Glutamatergic neuron (in vitro differentiated cells): ENCODE data around the gene ARPP19. TPM values are rescaled to one million over a fixed set of nuclear protein-coding genes. Genes with fewer than 3 reads are reported as not detected.

Experiments
- DNase-seq: peaks from one replicate; pipeline ENCODE4 v3.0.0; 2022
- H3K27ac Mint-ChIP-seq: one replicate; pipeline ENCODE4 v1.8.0; 2020; ENCODE audit warnings: mild to moderate bottlenecking, mixed read lengths, inconsistent platforms; ENCODE audit not compliant: unreplicated experiment
- H3K27me3 Mint-ChIP-seq: one replicate; pipeline ENCODE4 v1.8.0; 2020; ENCODE audit warnings: mild to moderate bottlenecking, moderate library complexity, mixed read lengths, inconsistent platforms; ENCODE audit not compliant: unreplicated experiment
- H3K36me3 Mint-ChIP-seq: one replicate; pipeline ENCODE4 v1.8.0; 2020; ENCODE audit warnings: mild to moderate bottlenecking, mixed read lengths, inconsistent platforms; ENCODE audit not compliant: unreplicated experiment
- H3K4me1 Mint-ChIP-seq: one replicate; pipeline ENCODE4 v1.8.0; 2020; ENCODE audit warnings: mild to moderate bottlenecking, low read depth, mixed read lengths, inconsistent platforms; ENCODE audit not compliant: unreplicated experiment
- H3K4me3 Mint-ChIP-seq: one replicate; pipeline ENCODE4 v1.8.0; 2020; ENCODE audit warnings: mild to moderate bottlenecking, mixed read lengths, inconsistent platforms; ENCODE audit not compliant: unreplicated experiment
- H3K9me3 Mint-ChIP-seq: one replicate; pipeline ENCODE4 v1.8.0; 2020; ENCODE audit warnings: mild to moderate bottlenecking, moderate library complexity, mixed read lengths, inconsistent platforms; ENCODE audit not compliant: unreplicated experiment
- total RNA-seq: library from RNA; stranded (reverse); fragmentation: NEBNext Ultra II Directional; extraction: Animal tissue kit (Norgen Biotek cat#: 25700); gene quantifications from one replicate; pipeline ENCODE4 v1.2.1, GENCODE V29; 2021; ENCODE audit not compliant: unreplicated experiment
- TF ChIP-seq, protein P1 (sequence below): fragments of 200-600 bp; sonication (generic); IDR thresholded peaks from one replicate; pipeline ENCODE4 v1.5.0; 2021; ENCODE audit not compliant: partially characterized antibody, unreplicated experiment

Gene ARPP19
- total RNA-seq, 1 donor from 2014 or later: 219 TPM

GRCh38 chr15:52527911-52528563, 40.8 kb downstream of the ARPP19 start:
- Mint-ChIP-seq H3K27ac (peak overlapping the region; percentile 93), H3K4me3 (peak overlapping the region; percentile 96), H3K9me3 (peaks cover 15% of the 10 kb centered on the region), H3K4me1 (peaks cover 12% of the 10 kb centered on the region), H3K27me3 (peaks cover 9% of the 10 kb centered on the region), H3K36me3 (no peaks in the 10 kb centered on the region)
- no peak for DNase-seq
- TF ChIP-seq, protein P1, sequence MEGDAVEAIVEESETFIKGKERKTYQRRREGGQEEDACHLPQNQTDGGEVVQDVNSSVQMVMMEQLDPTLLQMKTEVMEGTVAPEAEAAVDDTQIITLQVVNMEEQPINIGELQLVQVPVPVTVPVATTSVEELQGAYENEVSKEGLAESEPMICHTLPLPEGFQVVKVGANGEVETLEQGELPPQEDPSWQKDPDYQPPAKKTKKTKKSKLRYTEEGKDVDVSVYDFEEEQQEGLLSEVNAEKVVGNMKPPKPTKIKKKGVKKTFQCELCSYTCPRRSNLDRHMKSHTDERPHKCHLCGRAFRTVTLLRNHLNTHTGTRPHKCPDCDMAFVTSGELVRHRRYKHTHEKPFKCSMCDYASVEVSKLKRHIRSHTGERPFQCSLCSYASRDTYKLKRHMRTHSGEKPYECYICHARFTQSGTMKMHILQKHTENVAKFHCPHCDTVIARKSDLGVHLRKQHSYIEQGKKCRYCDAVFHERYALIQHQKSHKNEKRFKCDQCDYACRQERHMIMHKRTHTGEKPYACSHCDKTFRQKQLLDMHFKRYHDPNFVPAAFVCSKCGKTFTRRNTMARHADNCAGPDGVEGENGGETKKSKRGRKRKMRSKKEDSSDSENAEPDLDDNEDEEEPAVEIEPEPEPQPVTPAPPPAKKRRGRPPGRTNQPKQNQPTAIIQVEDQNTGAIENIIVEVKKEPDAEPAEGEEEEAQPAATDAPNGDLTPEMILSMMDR: no peak

DNA sequence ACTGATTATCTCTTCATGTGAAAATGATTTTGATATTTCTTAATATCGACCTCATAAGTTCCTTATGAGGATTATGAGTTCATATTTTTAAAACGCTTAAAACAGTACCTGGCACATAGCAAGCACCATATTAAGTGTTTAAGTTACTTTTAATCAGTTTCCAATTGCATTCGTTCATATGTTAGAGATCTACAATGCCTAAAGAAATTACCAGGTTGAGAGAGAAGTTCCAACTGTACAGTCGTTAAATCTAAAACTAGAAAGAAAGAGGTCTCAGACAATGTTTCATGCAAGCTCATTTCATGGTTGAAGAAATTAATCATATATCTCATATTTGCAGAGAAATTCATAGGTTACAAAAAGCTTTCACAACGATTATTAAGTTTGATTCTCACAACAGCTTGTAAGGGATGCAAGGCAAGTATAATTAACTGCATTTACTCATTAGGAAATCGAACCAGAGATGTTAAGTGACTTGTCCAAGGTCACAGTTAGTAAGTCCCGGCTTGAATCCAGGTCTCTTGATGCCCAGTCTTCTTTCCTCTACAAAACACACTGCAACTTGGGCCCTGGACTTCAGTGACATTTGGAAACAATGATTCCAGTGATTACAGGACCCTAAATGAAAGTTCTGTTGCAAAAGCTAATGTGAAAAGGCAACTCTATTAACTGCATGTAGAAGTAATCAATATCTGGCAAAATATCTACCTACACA, 41.5 kb downstream of the ARPP19 start:
- H3K27ac Mint-ChIP-seq: peak overlapping the region; percentile 93
- peak overlapping the region; percentile 96 for H3K4me3 Mint-ChIP-seq
- no peak for DNase-seq
- peaks cover 15% of the 10 kb centered on the region for H3K9me3 Mint-ChIP-seq
- peaks cover 7% of the 10 kb centered on the region for H3K27me3 Mint-ChIP-seq
- H3K4me1 Mint-ChIP-seq: peaks cover 12% of the 10 kb centered on the region
- no peaks in the 10 kb centered on the region for H3K36me3 Mint-ChIP-seq
- TF ChIP-seq, protein P1: no peak

DNA sequence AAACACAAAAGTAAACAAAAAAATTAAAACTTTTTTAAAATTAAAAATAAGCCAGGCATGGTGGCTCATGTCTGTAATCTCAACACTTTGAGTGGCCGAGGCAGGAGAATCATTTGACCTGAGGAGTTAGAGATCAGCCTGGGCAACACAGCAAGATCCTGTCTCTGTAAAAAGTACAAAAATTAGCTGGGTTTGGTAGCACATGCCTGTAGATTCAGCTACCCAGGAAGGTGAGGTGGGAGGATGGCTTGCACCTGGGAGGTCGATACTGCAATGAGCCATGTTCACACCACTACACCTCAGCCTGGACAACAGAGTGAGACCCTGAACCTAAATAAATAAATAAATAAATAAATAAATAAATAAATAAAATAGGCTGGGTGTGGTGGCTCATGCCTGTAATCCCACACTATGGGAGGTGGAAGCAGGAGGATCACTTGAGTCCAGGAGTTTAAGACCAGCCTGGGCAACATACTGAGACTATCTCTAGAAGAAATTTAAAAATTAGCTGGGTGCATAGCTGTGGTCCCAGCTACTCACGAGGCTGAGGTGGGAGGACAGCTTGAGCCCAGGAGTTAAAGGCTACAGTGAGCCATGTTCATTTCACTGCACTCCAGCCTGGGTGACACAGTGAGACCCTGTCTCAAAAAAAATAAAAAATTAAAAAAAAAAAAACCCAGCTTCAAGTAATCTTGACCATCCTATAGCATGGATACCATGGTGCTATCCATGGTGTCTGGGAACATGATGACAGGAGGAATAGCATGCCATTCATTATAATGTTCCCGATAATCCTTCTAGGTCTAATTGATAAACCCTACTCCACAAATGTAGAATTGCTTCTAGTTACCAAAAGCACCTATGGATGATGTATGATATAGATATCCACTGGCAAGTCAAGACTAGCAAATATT, 44.4 kb downstream of the ARPP19 start:
- Mint-ChIP-seq H3K27ac (no peak overlapping the region), H3K9me3 (peaks cover 6% of the 10 kb centered on the region), H3K4me3 (no peak overlapping the region), H3K4me1 (peaks cover 6% of the 10 kb centered on the region), H3K27me3 (peaks cover 1% of the 10 kb centered on the region), H3K36me3 (no peaks in the 10 kb centered on the region)
- TF ChIP-seq, protein P1: no peak
- DNase-seq: no peak

DNA sequence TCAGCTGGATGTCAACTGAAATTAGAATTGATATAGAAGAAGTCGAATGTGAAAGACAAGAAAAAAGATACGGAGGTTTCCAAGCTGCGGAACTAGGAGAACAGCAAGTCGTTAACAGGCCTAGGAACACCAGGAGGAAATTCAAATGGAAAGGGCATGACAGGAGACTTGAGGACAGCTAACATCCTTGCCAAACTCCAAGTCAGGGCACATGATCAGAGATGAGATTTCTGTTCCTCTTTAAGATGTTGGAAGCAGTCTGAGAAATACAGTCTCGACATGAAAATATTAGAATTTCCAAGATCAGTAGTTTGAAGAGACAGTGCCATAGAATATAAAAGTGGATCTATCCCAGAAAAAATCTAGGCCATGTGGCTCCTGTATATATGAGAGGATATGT, 45.2 kb downstream of the ARPP19 start:
- no peaks in the 10 kb centered on the region for H3K36me3 Mint-ChIP-seq
- DNase-seq: no peak
- H3K4me1 Mint-ChIP-seq: peaks cover 6% of the 10 kb centered on the region
- no peak overlapping the region for H3K27ac Mint-ChIP-seq
- H3K9me3 Mint-ChIP-seq: peaks cover 6% of the 10 kb centered on the region
- no peak overlapping the region for H3K4me3 Mint-ChIP-seq
- TF ChIP-seq, protein P1: no peak
- H3K27me3 Mint-ChIP-seq: peaks cover 1% of the 10 kb centered on the region
